Vagina (tissue), 2 donors: Measurements from ENCODE around the gene CCBE1.

ENCODE experiments used
- POLR2A ChIP-seq, 2 donors: fragments of 450-650 bp; IDR thresholded peaks; one replicate each; pipeline ENCODE4 v1.6.1; 2017; ENCODE audit warnings: antibody characterized with exemption in 2 of 2, mild to moderate bottlenecking in 2 of 2, moderate library complexity in 2 of 2
- TF ChIP-seq, protein P1 (sequence below), 3 experiments: fragments of 450-650 bp in 2 of 3; fragments of 200-600 bp in 1 of 3; sonication (generic) in 1 of 3; IDR thresholded peaks; one replicate each; pipeline ENCODE4 v1.5.1; 2017 to 2019; ENCODE audit warnings: antibody characterized with exemption in 3 of 3, mild to moderate bottlenecking in 2 of 3, moderate library complexity in 2 of 3

DNA sequence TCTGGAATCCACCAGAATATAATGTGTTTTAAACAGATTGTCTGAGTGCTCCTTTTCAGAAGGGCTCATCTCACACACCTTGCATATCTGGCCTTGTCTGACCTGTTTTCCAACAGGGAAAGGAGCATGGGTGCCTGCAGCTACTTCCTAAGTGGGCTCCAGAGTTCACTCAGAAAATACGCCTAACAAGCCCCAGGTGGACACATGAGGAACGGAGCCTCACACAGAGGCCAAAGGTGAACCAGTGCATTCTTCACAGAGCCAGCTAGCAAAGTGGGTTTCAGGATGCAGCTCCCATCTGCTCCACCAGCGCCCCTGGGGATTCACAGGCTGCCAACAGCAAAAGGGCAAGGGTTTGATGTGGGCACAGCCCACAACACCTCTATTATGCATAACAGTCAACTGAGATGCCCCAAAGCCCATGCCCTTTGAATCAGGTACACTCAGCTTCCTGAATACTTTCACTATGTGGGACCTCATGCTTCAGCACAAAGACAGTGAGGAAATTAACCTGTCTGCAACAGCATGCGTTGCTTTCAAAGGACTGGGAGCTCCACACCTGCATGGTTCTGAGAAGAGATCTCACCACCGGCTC lies 86.6 kb downstream of the CCBE1 start:
- TF ChIP-seq, protein P1, sequence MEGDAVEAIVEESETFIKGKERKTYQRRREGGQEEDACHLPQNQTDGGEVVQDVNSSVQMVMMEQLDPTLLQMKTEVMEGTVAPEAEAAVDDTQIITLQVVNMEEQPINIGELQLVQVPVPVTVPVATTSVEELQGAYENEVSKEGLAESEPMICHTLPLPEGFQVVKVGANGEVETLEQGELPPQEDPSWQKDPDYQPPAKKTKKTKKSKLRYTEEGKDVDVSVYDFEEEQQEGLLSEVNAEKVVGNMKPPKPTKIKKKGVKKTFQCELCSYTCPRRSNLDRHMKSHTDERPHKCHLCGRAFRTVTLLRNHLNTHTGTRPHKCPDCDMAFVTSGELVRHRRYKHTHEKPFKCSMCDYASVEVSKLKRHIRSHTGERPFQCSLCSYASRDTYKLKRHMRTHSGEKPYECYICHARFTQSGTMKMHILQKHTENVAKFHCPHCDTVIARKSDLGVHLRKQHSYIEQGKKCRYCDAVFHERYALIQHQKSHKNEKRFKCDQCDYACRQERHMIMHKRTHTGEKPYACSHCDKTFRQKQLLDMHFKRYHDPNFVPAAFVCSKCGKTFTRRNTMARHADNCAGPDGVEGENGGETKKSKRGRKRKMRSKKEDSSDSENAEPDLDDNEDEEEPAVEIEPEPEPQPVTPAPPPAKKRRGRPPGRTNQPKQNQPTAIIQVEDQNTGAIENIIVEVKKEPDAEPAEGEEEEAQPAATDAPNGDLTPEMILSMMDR (IDR thresholded peaks at IDR 0.05), result no peak
- no peak for TF ChIP-seq POLR2A (IDR thresholded peaks at IDR 0.05)
